ENCODE results near the gene TOGARAM2.

DNA sequence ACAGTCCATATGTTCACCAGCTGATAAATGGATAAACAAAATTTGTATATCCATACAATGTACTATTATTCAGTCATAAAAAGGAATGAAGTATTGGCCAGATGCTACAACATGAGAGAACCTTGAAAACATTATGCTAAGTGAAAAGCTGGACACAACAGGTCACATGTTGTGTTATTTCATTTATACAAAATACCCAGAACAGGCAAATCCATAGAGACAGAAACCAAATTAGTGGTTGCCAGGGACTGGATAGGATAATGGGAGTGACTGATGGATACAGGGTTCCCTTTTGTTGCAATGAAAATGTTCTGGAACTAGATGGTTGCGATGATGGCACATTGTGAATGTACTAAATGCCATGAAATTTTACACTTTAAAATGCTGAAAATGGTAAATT, 103.5 kb downstream of the TOGARAM2 start:
- TF ChIP-seq ZFX (IDR thresholded peaks at IDR 0.05), result no peak
- no peak for TF ChIP-seq CTCF (conservative IDR thresholded peaks at IDR 0.05)
